Measurements from ENCODE around the gene FARP1. TPM values are rescaled to one million over a fixed set of nuclear protein-coding genes. Genes with fewer than 3 reads are reported as not detected.

The FARP1 gene
- total and polyA plus RNA-seq, 7 donors, result 6.9 to 96.4 (median 32.9) TPM

GRCh38 chr13:98156259-98156658 lies 13.4 kb downstream of the FARP1 start:
- no peak for DNase-seq
- intact Hi-C loops (cut with DNase I), result no loop called here
- Histone ChIP-seq H3K4me3 (no peak overlapping the region), H3K9me3 (no peaks in the 10 kb centered on the region), H3K27me3 (no peaks in the 10 kb centered on the region), H3K4me1 (peaks cover 0 to 25% (median 15%) of the 10 kb centered on the region in 4 donors), H3K27ac (no peak overlapping the region), H3K36me3 (no peaks in the 10 kb centered on the region)
- WGBS, 2 donors, result 72 to 78% methylated on average over 2 of the region's 2 CpGs
- TF ChIP-seq POLR2AphosphoS5 (IDR thresholded peaks at IDR 0.05), result no peak
- no peak for TF ChIP-seq EP300 (IDR thresholded peaks at IDR 0.05)
- no peak for TF ChIP-seq POLR2A (IDR thresholded peaks at IDR 0.05)
- TF ChIP-seq CTCF (IDR thresholded peaks at IDR 0.05), result no peak

GRCh38 chr13:98157188-98157587 lies 14.3 kb downstream of the FARP1 start:
- no peak overlapping the region for H3K4me3 ChIP-seq
- TF ChIP-seq POLR2A (IDR thresholded peaks at IDR 0.05) (no peak), POLR2AphosphoS5 (IDR thresholded peaks at IDR 0.05) (no peak), CTCF (IDR thresholded peaks at IDR 0.05) (no peak), EP300 (IDR thresholded peaks at IDR 0.05) (no peak)
- no peaks in the 10 kb centered on the region for H3K36me3 ChIP-seq
- H3K27me3 ChIP-seq, result no peaks in the 10 kb centered on the region
- intact Hi-C loops (cut with DNase I), result no loop called here
- no peak overlapping the region for H3K27ac ChIP-seq
- H3K9me3 ChIP-seq, result no peaks in the 10 kb centered on the region
- no peak for DNase-seq
- H3K4me1 ChIP-seq, result peaks cover 0 to 25% (median 15%) of the 10 kb centered on the region in 4 donors
- WGBS, 2 donors, result 80 to 82% methylated on average over 7 of the region's 7 CpGs

GRCh38 chr13:98157609-98158008 lies 14.7 kb downstream of the FARP1 start:
- 84 to 87% methylated on average over 1 of the region's 1 CpG for WGBS, 2 donors

GRCh38 chr13:98158172-98158899 lies 15.4 kb downstream of the FARP1 start:
- Histone ChIP-seq H3K27ac (no peak overlapping the region), H3K27me3 (no peaks in the 10 kb centered on the region), H3K4me1 (peaks cover 0 to 25% (median 15%) of the 10 kb centered on the region in 4 donors), H3K36me3 (no peaks in the 10 kb centered on the region), H3K4me3 (no peak overlapping the region), H3K9me3 (no peaks in the 10 kb centered on the region)
- 85 to 86% methylated on average over 5 of the region's 5 CpGs for WGBS, 2 donors
- DNase-seq, result no peak
- TF ChIP-seq CTCF (IDR thresholded peaks at IDR 0.05) (no peak), EP300 (IDR thresholded peaks at IDR 0.05) (no peak), POLR2A (IDR thresholded peaks at IDR 0.05) (no peak)
- intact Hi-C loops (cut with DNase I), result no loop called here

More at GRCh38 chr13:98157609-98158008, 14.7 kb downstream of the FARP1 start:
- peaks cover 0 to 25% (median 15%) of the 10 kb centered on the region in 4 donors for H3K4me1 ChIP-seq
- DNase-seq, result no peak
- no peak overlapping the region for H3K27ac ChIP-seq
- intact Hi-C loops (cut with DNase I), result no loop called here
- H3K27me3 ChIP-seq, result no peaks in the 10 kb centered on the region
- no peak overlapping the region for H3K4me3 ChIP-seq
- TF ChIP-seq POLR2AphosphoS5 (IDR thresholded peaks at IDR 0.05), result no peak
- TF ChIP-seq POLR2A (IDR thresholded peaks at IDR 0.05), result no peak
- TF ChIP-seq EP300 (IDR thresholded peaks at IDR 0.05), result no peak
- no peak for TF ChIP-seq CTCF (IDR thresholded peaks at IDR 0.05)
- H3K36me3 ChIP-seq, result no peaks in the 10 kb centered on the region
- H3K9me3 ChIP-seq, result no peaks in the 10 kb centered on the region

Measured in sigmoid colon (tissue), 7 donors.